Epithelial cell of esophagus (primary cell): Measurements from ENCODE around the gene FAS.
A peak's percentile ranks its signal among the peaks of the same experiment; 100 is the strongest.
"Not testable (repeated sequence)": the region's sequence is repeated elsewhere in the genome, so short reads cannot be mapped to it uniquely, and the experiment has no call there.

Source experiments
- DNase-seq: peaks from one replicate; pipeline ENCODE4 v3.0.0; 2010; ENCODE audit warnings: low read depth
- H3K4me3 ChIP-seq: 2 replicates; pipeline ENCODE4 v1.5.1; 2011; ENCODE audit warnings: mild to moderate bottlenecking, low read length, control low read depth
- CTCF ChIP-seq: IDR thresholded peaks from 2 replicates; pipeline ENCODE4 v1.5.1; 2011; ENCODE audit warnings: low read depth, mild to moderate bottlenecking, low read length, control low read depth, inconsistent platforms; ENCODE audit not compliant: insufficient read depth; ENCODE audit errors: missing control alignments

The FAS gene

DNA sequence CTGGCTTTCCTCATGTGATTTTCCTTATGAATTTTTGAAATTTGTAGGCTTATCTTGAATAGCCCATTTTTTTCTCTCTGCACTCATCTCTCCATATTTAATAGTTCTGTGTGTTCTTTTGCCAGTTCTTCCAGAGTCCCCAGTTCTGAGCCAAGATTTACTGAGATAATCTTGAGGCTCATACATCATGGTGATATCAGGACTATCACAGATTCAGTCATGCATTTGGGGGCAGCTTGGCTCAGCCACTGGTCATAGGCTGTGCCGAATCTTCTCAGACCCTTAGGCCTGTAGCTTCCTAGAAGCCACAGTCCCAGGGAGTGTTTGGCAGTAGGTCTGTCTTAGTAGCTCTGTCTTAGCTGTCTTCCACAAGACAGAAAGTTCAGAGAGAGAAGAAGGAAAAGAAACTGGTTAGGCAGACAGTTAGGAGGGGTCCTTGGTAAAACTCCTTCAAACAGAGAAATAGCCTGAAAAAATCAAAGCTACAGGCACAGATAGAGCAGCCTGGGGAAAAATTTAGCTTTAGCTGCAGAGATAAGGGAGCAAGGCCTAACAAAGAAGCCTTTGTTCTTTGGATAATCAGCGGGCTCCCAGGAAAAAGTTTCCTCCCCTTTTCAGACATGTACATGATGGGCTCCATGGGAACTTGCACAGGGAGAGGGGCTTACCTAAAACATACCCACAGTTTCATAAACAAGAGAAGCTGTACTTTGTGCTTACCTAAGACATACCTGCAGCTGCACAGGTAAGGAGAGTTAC lies 29.1 kb downstream of the FAS start:
- no peak for DNase-seq
- H3K4me3 ChIP-seq, result no peak overlapping the region
- no peak for TF ChIP-seq CTCF

DNA sequence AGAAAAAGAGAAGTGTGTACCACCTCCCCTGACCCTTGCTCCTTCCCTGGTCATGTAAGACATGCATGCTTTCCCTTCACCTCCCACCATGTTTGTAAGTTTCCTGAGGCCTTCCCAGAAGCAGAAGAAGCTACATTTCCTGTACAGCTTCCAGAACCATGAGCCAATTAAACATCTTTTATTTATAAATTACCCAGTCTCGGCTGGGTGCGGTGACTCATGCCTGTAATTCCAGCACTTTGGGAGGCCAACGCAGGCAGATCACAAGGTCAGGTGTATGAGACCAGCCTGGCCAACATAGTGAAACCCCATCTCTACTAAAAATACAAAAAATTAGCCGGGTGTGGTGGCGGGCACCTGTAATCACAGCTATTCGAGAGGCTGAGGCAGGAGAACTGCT lies 30.9 kb downstream of the FAS start:
- not testable (repeated sequence) for H3K4me3 ChIP-seq, DNase-seq

- no peak overlapping the region for H3K4me3 ChIP-seq
- DNase-seq, result peak; percentile 88
- TF ChIP-seq CTCF, result no peak
Observed at GRCh38 chr10:89022734-89023133, 32.1 kb downstream of the FAS start.

- DNase-seq, result no peak
- TF ChIP-seq CTCF, result no peak
- no peak overlapping the region for H3K4me3 ChIP-seq
Observed at GRCh38 chr10:89025453-89025852, 34.9 kb downstream of the FAS start.

- DNase-seq, result no peak
- no peak for TF ChIP-seq CTCF
- no peak overlapping the region for H3K4me3 ChIP-seq
Observed at GRCh38 chr10:89029181-89029580, 38.6 kb downstream of the FAS start.

DNA sequence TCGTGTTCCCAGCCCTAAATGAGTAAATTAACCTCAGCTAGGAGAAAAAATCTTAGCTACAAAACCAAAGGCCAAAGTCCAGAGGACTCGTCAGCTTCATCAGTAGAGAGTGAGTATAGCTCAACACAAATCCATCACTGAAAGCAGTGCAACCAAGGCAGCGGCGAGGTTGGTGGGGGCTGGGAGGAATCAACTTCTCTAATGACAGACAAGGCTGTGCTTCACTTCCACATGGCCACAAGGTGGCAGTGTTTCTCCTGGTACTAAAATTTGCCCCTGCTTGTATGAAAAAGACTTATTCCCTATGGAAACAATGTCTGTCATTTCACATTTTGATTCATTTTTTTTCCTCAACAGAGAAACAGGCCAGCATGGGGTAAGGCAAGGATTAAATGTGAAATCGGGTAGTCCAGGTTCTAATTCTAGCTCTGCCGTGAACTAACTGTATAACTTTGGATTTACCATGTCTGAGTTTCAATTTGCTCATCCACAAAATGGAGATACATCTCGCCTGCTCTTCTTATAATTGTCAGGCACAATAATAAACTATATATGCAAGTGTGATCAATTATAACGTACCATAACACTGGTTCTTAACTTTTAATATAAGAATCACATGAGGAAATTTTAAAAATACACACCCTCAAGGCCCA lies 39.3 kb downstream of the FAS start:
- TF ChIP-seq CTCF, result peak; percentile 88
- DNase-seq, result peak; percentile 80
- H3K4me3 ChIP-seq, result no peak overlapping the region

GRCh38 chr10:89030791-89031190 lies 40.2 kb downstream of the FAS start:
- H3K4me3 ChIP-seq, result no peak overlapping the region
- DNase-seq, result no peak

More at GRCh38 chr10:89030791-89031190, 40.2 kb downstream of the FAS start:
- TF ChIP-seq CTCF, result no peak
